Thyroid gland (tissue), 4 donors: ENCODE data around the gene FLT1.

Experiments
- POLR2A ChIP-seq, 2 donors: fragments of 450-650 bp; IDR thresholded peaks; one replicate each; pipeline ENCODE4 v1.6.1; 2017; ENCODE audit warnings: antibody characterized with exemption in 2 of 2, mild to moderate bottlenecking in 2 of 2, moderate library complexity in 1 of 2
- TF ChIP-seq, protein P1 (sequence below), 6 experiments: fragments of 200-600 bp in 3 of 6; fragments of 450-650 bp in 3 of 6; sonication (generic) in 3 of 6; IDR thresholded peaks; one replicate each; pipeline ENCODE4 v1.5.1; 2016 to 2019; ENCODE audit warnings: antibody characterized with exemption in 6 of 6, mild to moderate bottlenecking in 2 of 6, inconsistent platforms in 1 of 6, moderate library complexity in 1 of 6

GRCh38 chr13:28338006-28338574 lies 156.8 kb downstream of the FLT1 start:
- TF ChIP-seq, protein P1, sequence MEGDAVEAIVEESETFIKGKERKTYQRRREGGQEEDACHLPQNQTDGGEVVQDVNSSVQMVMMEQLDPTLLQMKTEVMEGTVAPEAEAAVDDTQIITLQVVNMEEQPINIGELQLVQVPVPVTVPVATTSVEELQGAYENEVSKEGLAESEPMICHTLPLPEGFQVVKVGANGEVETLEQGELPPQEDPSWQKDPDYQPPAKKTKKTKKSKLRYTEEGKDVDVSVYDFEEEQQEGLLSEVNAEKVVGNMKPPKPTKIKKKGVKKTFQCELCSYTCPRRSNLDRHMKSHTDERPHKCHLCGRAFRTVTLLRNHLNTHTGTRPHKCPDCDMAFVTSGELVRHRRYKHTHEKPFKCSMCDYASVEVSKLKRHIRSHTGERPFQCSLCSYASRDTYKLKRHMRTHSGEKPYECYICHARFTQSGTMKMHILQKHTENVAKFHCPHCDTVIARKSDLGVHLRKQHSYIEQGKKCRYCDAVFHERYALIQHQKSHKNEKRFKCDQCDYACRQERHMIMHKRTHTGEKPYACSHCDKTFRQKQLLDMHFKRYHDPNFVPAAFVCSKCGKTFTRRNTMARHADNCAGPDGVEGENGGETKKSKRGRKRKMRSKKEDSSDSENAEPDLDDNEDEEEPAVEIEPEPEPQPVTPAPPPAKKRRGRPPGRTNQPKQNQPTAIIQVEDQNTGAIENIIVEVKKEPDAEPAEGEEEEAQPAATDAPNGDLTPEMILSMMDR (IDR thresholded peaks at IDR 0.05): no peak
- no peak for TF ChIP-seq POLR2A (IDR thresholded peaks at IDR 0.05)
